Kidney epithelial cell (primary cell): Measurements from ENCODE around the gene KRTAP6-2. TPM values are rescaled to one million over a fixed set of nuclear protein-coding genes. Genes with fewer than 3 reads are reported as not detected.

Experiments
- total RNA-seq: library from RNA; depleted of rRNA; stranded (reverse); fragments of >200 nt; gene quantifications from 2 replicates; pipeline ENCODE4 v1.2.3, GENCODE V29; 2015

KRTAP6-2 gene
- total RNA-seq, 1 donor from 2014 or later, result not detected

Other genes starting within 250 kb of the KRTAP6-2 start
- gene KRTAP13-2, start 226.6 kb downstream of the KRTAP6-2 start, total RNA-seq, result not detected in 2 replicates
- not detected in 2 replicates for gene KRTAP13-1, start 202.9 kb downstream of the KRTAP6-2 start, total RNA-seq
- not detected in 2 replicates for gene KRTAP13-3, start 173.0 kb downstream of the KRTAP6-2 start, total RNA-seq
- gene KRTAP13-4, start 168.7 kb downstream of the KRTAP6-2 start, total RNA-seq, result not detected in 2 replicates
- gene KRTAP15-1, start 158.6 kb downstream of the KRTAP6-2 start, total RNA-seq, result not detected in 2 replicates
- gene KRTAP19-1, start 118.5 kb downstream of the KRTAP6-2 start, total RNA-seq, result not detected in 2 replicates
- gene KRTAP19-2, start 111.5 kb downstream of the KRTAP6-2 start, total RNA-seq, result not detected in 2 replicates
- gene KRTAP19-3, start 106.9 kb downstream of the KRTAP6-2 start, total RNA-seq, result not detected in 2 replicates
- not detected in 2 replicates for gene KRTAP19-4, start 101.7 kb downstream of the KRTAP6-2 start, total RNA-seq
- not detected in 2 replicates for gene KRTAP19-5, start 96.8 kb downstream of the KRTAP6-2 start, total RNA-seq
- gene KRTAP19-6, start 57.0 kb downstream of the KRTAP6-2 start, total RNA-seq, result not detected in 2 replicates
- not detected in 2 replicates for gene KRTAP19-7, start 37.6 kb downstream of the KRTAP6-2 start, total RNA-seq
- not detected in 2 replicates for gene KRTAP22-2, start 8.5 kb downstream of the KRTAP6-2 start, total RNA-seq
- not detected in 2 replicates for gene KRTAP6-3, start 6.5 kb downstream of the KRTAP6-2 start, total RNA-seq
- gene KRTAP22-1, start 2.2 kb upstream of the KRTAP6-2 start, total RNA-seq, result not detected in 2 replicates
- gene KRTAP6-1, start 15.0 kb upstream of the KRTAP6-2 start, total RNA-seq, result not detected in 2 replicates
- gene KRTAP20-1, start 17.5 kb upstream of the KRTAP6-2 start, total RNA-seq, result not detected in 2 replicates
- not detected in 2 replicates for gene KRTAP20-4, start 21.7 kb upstream of the KRTAP6-2 start, total RNA-seq
- not detected in 2 replicates for gene KRTAP20-2, start 36.3 kb upstream of the KRTAP6-2 start, total RNA-seq
- not detected in 2 replicates for gene KRTAP20-3, start 44.0 kb upstream of the KRTAP6-2 start, total RNA-seq
- gene KRTAP21-3, start 119.9 kb upstream of the KRTAP6-2 start, total RNA-seq, result not detected in 2 replicates
- gene KRTAP21-2, start 148.4 kb upstream of the KRTAP6-2 start, total RNA-seq, result not detected in 2 replicates
- not detected in 2 replicates for gene KRTAP21-1, start 156.5 kb upstream of the KRTAP6-2 start, total RNA-seq
- not detected in 2 replicates for gene KRTAP8-1, start 214.4 kb upstream of the KRTAP6-2 start, total RNA-seq
- gene KRTAP7-1, start 230.9 kb upstream of the KRTAP6-2 start, total RNA-seq, result not detected in 2 replicates